PC-3 (cell line): ENCODE measurements around the gene P2RX4. TPM values are rescaled to one million over a fixed set of nuclear protein-coding genes. Genes with fewer than 3 reads are reported as not detected.

Experiments used
- ATAC-seq: fragments of 200-7000 bp; cut with Tn5 transposase; 2 replicates; pipeline ENCODE4 v1.9.1; 2020; ENCODE audit warnings: mild to moderate bottlenecking, moderate library complexity
- BruUV-seq: library from RNA; stranded (reverse); fragments of 400-500 nt; replicated peaks from 2 replicates; lab custom pipeline; 2021; lab: Mats Ljungman, UMichigan
- CTCF ChIA-PET: fragments of 300-600 bp; sonication (Branson Sonifier 250); formaldehyde crosslinking; loops from one replicate; lab custom pipeline; 2022; ENCODE audit warnings: antibody characterized with exemption; lab: Charles Lee
- POLR2A ChIA-PET: fragments of 300-600 bp; sonication (Branson Sonifier 250); formaldehyde crosslinking; loops from one replicate; lab custom pipeline; 2022; ENCODE audit warnings: antibody characterized with exemption; ENCODE audit not compliant: unreplicated experiment; lab: Charles Lee
- DNase-seq: peaks from one replicate; pipeline ENCODE4 v3.0.0-alpha.2; 2015
- H2AFZ ChIP-seq: fragments of 300-600 bp; sonication (generic); 2 replicates; pipeline ENCODE4 v1.6.0; 2016; ENCODE audit warnings: antibody characterized with exemption, low read length
- H3F3A ChIP-seq: fragments of 300-600 bp; sonication (generic); one replicate; pipeline ENCODE4 v1.6.0; 2017; ENCODE audit warnings: antibody characterized with exemption, low read length, control low read depth, mild to moderate bottlenecking; ENCODE audit not compliant: unreplicated experiment
- H3K27ac ChIP-seq: fragments of 300-600 bp; sonication (generic); 2 replicates; pipeline ENCODE4 v1.5.1; 2016; ENCODE audit warnings: mild to moderate bottlenecking, low read length
- H3K27me3 ChIP-seq: fragments of 300-600 bp; sonication (generic); 2 replicates; pipeline ENCODE4 v1.6.1; 2016; ENCODE audit warnings: low read length, mixed read lengths
- H3K36me3 ChIP-seq: fragments of 300-600 bp; sonication (generic); 2 replicates; pipeline ENCODE4 v1.6.1; 2016; ENCODE audit warnings: low read depth, mixed run types, low read length, mixed read lengths
- H3K4me1 ChIP-seq: fragments of 300-600 bp; sonication (generic); 2 replicates; pipeline ENCODE4 v1.5.1; 2016; ENCODE audit warnings: low read length; ENCODE audit not compliant: insufficient read depth
- H3K4me2 ChIP-seq: fragments of 300-600 bp; sonication (generic); 2 replicates; pipeline ENCODE4 v1.6.0; 2016; ENCODE audit warnings: low read length
- H3K4me3 ChIP-seq: fragments of 300-600 bp; sonication (generic); 2 replicates; pipeline ENCODE4 v1.5.1; 2016; ENCODE audit warnings: mild to moderate bottlenecking, low read length, mixed read lengths
- H3K79me2 ChIP-seq: fragments of 300-600 bp; sonication (generic); 2 replicates; pipeline ENCODE4 v1.6.1; 2017; ENCODE audit warnings: low read length, mixed read lengths
- H3K9ac ChIP-seq: fragments of 300-600 bp; sonication (generic); 2 replicates; pipeline ENCODE4 v1.6.0; 2016; ENCODE audit warnings: mild to moderate bottlenecking, low read length
- H3K9me2 ChIP-seq: fragments of 300-600 bp; sonication (generic); replicated peaks from 2 replicates; pipeline ENCODE4 v1.6.1; 2016; ENCODE audit warnings: mixed run types, low read length, mixed read lengths
- H3K9me3 ChIP-seq: fragments of 300-600 bp; sonication (generic); 2 replicates; pipeline ENCODE4 v1.6.1; 2016; ENCODE audit warnings: low read length, mixed read lengths
- H4K20me1 ChIP-seq: fragments of 300-600 bp; sonication (generic); 2 replicates; pipeline ENCODE4 v1.6.1; 2016; ENCODE audit warnings: low read length, mixed read lengths
- EZH2 ChIP-seq: fragments of 300-600 bp; sonication (generic); IDR thresholded peaks from one replicate; pipeline ENCODE4 v1.6.1; 2017; ENCODE audit warnings: antibody characterized with exemption, mild to moderate bottlenecking, low read length; ENCODE audit not compliant: unreplicated experiment
- EZH2phosphoT487 ChIP-seq: fragments of 300-600 bp; sonication (generic); IDR thresholded peaks from 2 replicates; pipeline ENCODE4 v1.6.1; 2018; ENCODE audit warnings: mild to moderate bottlenecking, antibody characterized with exemption, low read length, borderline replicate concordance
- intact Hi-C: fragments of 100-400 bp; cut with micrococcal nuclease; formaldehyde crosslinking; loops from 2 replicates; pipeline ENCODE4 v1.9.0; 2023
- total RNA-seq: library from RNA; depleted of rRNA; stranded (reverse); fragments of >200 nt; gene quantifications from 2 replicates; pipeline ENCODE4 v1.2.3, GENCODE V29; 2014
- TF ChIP-seq, protein P1 (sequence below): fragments of 300-600 bp; sonication (generic); conservative IDR thresholded peaks from 2 replicates; pipeline ENCODE4 v1.5.1; 2017; ENCODE audit warnings: antibody characterized with exemption, low read depth, mild to moderate bottlenecking, low read length

P2RX4 gene
- total RNA-seq, 1 experiment from 2014 or later, result 21.6 TPM

DNA sequence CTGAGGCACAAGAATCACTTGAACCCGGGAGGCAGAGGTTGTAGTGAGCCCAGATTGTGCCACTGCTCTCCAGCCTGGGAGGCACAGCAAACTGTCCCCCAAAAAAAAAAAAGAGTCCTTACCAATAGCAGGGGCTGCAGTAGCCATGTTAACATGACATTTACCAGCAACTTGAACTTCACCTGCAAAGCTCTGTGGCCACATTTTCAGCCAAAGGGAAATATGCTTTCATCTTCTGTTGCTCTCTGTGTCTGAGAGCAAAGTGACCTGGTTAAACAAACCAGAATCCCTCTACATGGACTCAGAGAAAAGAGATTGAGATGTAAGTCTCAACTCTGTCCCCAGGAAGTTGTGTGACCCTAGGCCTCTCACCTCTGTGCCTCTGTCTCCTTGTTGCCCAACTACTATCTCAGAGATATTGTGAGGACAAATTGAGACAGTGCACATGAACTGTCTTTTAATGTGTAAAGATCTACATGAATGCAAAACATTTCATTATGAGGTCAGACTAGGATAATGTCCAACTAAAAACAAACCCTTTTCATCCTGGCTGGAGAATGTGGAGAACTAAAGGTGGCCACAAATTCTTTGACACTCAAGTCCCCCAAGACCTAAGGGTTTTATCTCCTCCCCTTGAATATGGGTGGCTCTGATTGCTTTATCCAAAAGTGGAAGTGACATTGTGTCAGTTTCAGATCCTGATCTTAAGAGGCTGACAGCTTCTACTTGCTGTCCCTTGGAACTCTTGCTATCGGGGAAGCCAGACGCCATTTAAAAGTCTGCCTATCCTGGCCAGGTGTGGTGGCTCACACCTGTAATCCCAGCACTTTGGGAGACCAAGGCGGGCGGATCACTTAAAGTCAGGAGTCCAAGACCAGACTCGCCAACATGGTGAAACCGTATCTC lies 24.7 kb upstream of the P2RX4 start:
- Histone ChIP-seq H3K27me3 (no peaks in the 10 kb centered on the region), H3K4me3 (no peak overlapping the region), H3K36me3 (peaks cover 4% of the 10 kb centered on the region; the same call in 1 of the 2 replicates), H3F3A (no peaks in the 10 kb centered on the region), H2AFZ (no peak overlapping the region), H3K27ac (no peak overlapping the region), H3K4me2 (no peak overlapping the region), H3K9me3 (peaks cover 6% of the 10 kb centered on the region; the same call in 1 of the 2 replicates), H3K4me1 (no peaks in the 10 kb centered on the region), H3K79me2 (no peaks in the 10 kb centered on the region), H3K9me2 (no peaks in the 10 kb centered on the region), H3K9ac (no peak overlapping the region), H4K20me1 (no peaks in the 10 kb centered on the region)
- intact Hi-C loops, result no loop called here
- POLR2A ChIA-PET, result interaction anchor here (0.6 kb wide), 1 partner anchor 30 kb away, joined by 11 read pairs; no protein-coding TSS in a partner anchor
- TF ChIP-seq, protein P1, sequence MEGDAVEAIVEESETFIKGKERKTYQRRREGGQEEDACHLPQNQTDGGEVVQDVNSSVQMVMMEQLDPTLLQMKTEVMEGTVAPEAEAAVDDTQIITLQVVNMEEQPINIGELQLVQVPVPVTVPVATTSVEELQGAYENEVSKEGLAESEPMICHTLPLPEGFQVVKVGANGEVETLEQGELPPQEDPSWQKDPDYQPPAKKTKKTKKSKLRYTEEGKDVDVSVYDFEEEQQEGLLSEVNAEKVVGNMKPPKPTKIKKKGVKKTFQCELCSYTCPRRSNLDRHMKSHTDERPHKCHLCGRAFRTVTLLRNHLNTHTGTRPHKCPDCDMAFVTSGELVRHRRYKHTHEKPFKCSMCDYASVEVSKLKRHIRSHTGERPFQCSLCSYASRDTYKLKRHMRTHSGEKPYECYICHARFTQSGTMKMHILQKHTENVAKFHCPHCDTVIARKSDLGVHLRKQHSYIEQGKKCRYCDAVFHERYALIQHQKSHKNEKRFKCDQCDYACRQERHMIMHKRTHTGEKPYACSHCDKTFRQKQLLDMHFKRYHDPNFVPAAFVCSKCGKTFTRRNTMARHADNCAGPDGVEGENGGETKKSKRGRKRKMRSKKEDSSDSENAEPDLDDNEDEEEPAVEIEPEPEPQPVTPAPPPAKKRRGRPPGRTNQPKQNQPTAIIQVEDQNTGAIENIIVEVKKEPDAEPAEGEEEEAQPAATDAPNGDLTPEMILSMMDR, result no peak
- CTCF ChIA-PET, result no interaction called here
- no peak for DNase-seq
- no peak for ATAC-seq
- BruUV-seq, result no TSS peak

GRCh38 chr12:121186826-121187225 lies 23.1 kb upstream of the P2RX4 start:
- no peaks in the 10 kb centered on the region for H3F3A ChIP-seq
- no peaks in the 10 kb centered on the region for H4K20me1 ChIP-seq
- peaks cover 7% of the 10 kb centered on the region for H3K4me1 ChIP-seq
- H3K27me3 ChIP-seq, result no peaks in the 10 kb centered on the region
- CTCF ChIA-PET, result no interaction called here
- no peak overlapping the region for H2AFZ ChIP-seq
- H3K9me3 ChIP-seq, result peaks cover 5% of the 10 kb centered on the region; the same call in 1 of the 2 replicates
- TF ChIP-seq, protein P1, result no peak
- TF ChIP-seq EZH2phosphoT487 (no peak), EZH2 (no peak)
- H3K9ac ChIP-seq, result no peak overlapping the region
- no peak overlapping the region for H3K27ac ChIP-seq
- H3K36me3 ChIP-seq, result peaks cover 4% of the 10 kb centered on the region; the same call in 1 of the 2 replicates
- POLR2A ChIA-PET, result no interaction called here
- no peak for DNase-seq
- no peak overlapping the region for H3K4me2 ChIP-seq
- no TSS peak for BruUV-seq
- no peak overlapping the region for H3K4me3 ChIP-seq
- no peaks in the 10 kb centered on the region for H3K79me2 ChIP-seq
- intact Hi-C loops, result no loop called here
- no peaks in the 10 kb centered on the region for H3K9me2 ChIP-seq
- no peak for ATAC-seq

GRCh38 chr12:121187501-121187900 lies 22.4 kb upstream of the P2RX4 start:
- no peaks in the 10 kb centered on the region for H3K36me3 ChIP-seq
- ChIA-PET CTCF (no interaction called here), POLR2A (no interaction called here)
- H3K9me3 ChIP-seq, result no peaks in the 10 kb centered on the region
- no peaks in the 10 kb centered on the region for H3K79me2 ChIP-seq
- intact Hi-C loops, result no loop called here
- DNase-seq (no peak), ATAC-seq (no peak)
- H3K27me3 ChIP-seq, result no peaks in the 10 kb centered on the region
- no peaks in the 10 kb centered on the region for H4K20me1 ChIP-seq
- no peak overlapping the region for H2AFZ ChIP-seq
- H3K4me3 ChIP-seq, result no peak overlapping the region
- H3K9me2 ChIP-seq, result no peaks in the 10 kb centered on the region
- BruUV-seq, result no TSS peak
- H3K27ac ChIP-seq, result no peak overlapping the region
- H3K9ac ChIP-seq, result no peak overlapping the region
- no peaks in the 10 kb centered on the region for H3F3A ChIP-seq
- H3K4me2 ChIP-seq, result no peak overlapping the region
- H3K4me1 ChIP-seq, result peaks cover 7% of the 10 kb centered on the region
- TF ChIP-seq, protein P1, result no peak
- TF ChIP-seq EZH2phosphoT487 (no peak), EZH2 (no peak)
